Measurements from ENCODE around the gene OXT.

GRCh38 chr20:3115190-3116107 is 44.0 kb downstream of the OXT start:
- TF ChIP-seq POLR2A (IDR thresholded peaks at IDR 0.05; ENCODE audit: low read length) (no peak), GATA1 (IDR thresholded peaks at IDR 0.05; ENCODE audit: low read depth, low read length) (no peak)

All from erythroblast (primary cell).